Sigmoid colon (tissue), 7 donors: ENCODE results near the gene ELAPOR1. TPM values are rescaled to one million over a fixed set of nuclear protein-coding genes. Genes with fewer than 3 reads are reported as not detected.

Experiments used
- DNase-seq: peaks from one replicate; pipeline ENCODE4 v3.0.0-alpha.2; 2019
- H3K27ac ChIP-seq, 4 donors: fragments of 200-600 bp; sonication (generic); one replicate each; pipeline ENCODE4 v1.5.1; 2016 to 2019; ENCODE audit warnings: mild to moderate bottlenecking in 1 of 4
- H3K27me3 ChIP-seq, 3 donors: fragments of 200-600 bp; sonication (generic); one replicate each; pipeline ENCODE4 v1.5.1; 2019; ENCODE audit warnings: mild to moderate bottlenecking in 1 of 3
- H3K36me3 ChIP-seq, 4 donors: fragments of 200-600 bp; sonication (generic); one replicate each; pipeline ENCODE4 v1.5.1; 2016 to 2019
- H3K4me1 ChIP-seq, 4 donors: fragments of 200-600 bp; sonication (generic); one replicate each; pipeline ENCODE4 v1.5.1; 2017 to 2019
- H3K4me3 ChIP-seq, 4 donors: fragments of 200-600 bp; sonication (generic); one replicate each; pipeline ENCODE4 v1.5.1; 2017 to 2019; ENCODE audit warnings: mild to moderate bottlenecking in 2 of 4, moderate library complexity in 1 of 4
- H3K9me3 ChIP-seq, 4 donors: fragments of 200-600 bp in 3 of 4; sonication (generic) in 3 of 4; one replicate each; pipeline versions ENCODE4 v1.5.1 to v1.6.1; 2013 to 2019
- CTCF ChIP-seq, 4 experiments: fragments of 450-650 bp in 3 of 4; fragments of 200-600 bp in 1 of 4; IDR thresholded peaks; one replicate each; pipeline ENCODE4 v1.5.1; 2016 to 2019; ENCODE audit warnings: antibody characterized with exemption in 4 of 4, mild to moderate bottlenecking in 3 of 4, moderate library complexity in 2 of 4
- EP300 ChIP-seq, 4 donors: sonication (generic); formaldehyde crosslinking; IDR thresholded peaks; one replicate each; pipeline ENCODE4 v1.6.1; 2017; ENCODE audit warnings: antibody characterized with exemption in 4 of 4
- POLR2A ChIP-seq, 2 donors: fragments of 450-650 bp; IDR thresholded peaks; one replicate each; pipeline ENCODE4 v1.6.1; 2016; ENCODE audit warnings: antibody characterized with exemption in 2 of 2, mild to moderate bottlenecking in 2 of 2, moderate library complexity in 2 of 2
- POLR2AphosphoS5 ChIP-seq, 4 donors: sonication (generic); formaldehyde crosslinking; IDR thresholded peaks; one replicate each; pipeline ENCODE4 v1.6.1; 2017; ENCODE audit warnings: antibody characterized with exemption in 4 of 4
- WGBS, 2 donors: extraction: QIAGEN DNeasy Blood & Tissue Kit; methylation state at CpG; one replicate each; pipeline ENCODE4 v1.1.7; 2013; 5-methylcytosine and 5-hydroxymethylcytosine counted together
- intact Hi-C: fragments of 100-400 bp; cut with DNase I; formaldehyde crosslinking; loops from one replicate; pipeline ENCODE4 v1.15.1; 2023
- polyA plus RNA-seq, 3 donors: library from polyadenylated mRNA; stranded (reverse); fragments of 200-250 nt; gene quantifications; one replicate each; pipeline ENCODE4 v1.2.3, GENCODE V29; 2013
- total RNA-seq, 4 donors: library from RNA; depleted of rRNA; stranded (reverse); fragments of >200 nt; gene quantifications; one replicate each; pipeline ENCODE4 v1.1.0, GENCODE V29; 2016
- donor health status: healthy with polysubstance abuse.
- donor health status: Bipolar disorder and iron deficiency.
- donor health status: healthy.

The ELAPOR1 gene
- total and polyA plus RNA-seq, 7 donors: 0.33 to 20.7 (median 0.71) TPM

GRCh38 chr1:109131800-109132199, 17.9 kb downstream of the ELAPOR1 start:
- H3K4me1 ChIP-seq: no peaks in the 10 kb centered on the region
- no peaks in the 10 kb centered on the region for H3K9me3 ChIP-seq
- intact Hi-C loops: no loop called here
- TF ChIP-seq POLR2AphosphoS5 (IDR thresholded peaks at IDR 0.05): no peak
- TF ChIP-seq POLR2A (IDR thresholded peaks at IDR 0.05): no peak
- no peak for TF ChIP-seq CTCF (IDR thresholded peaks at IDR 0.05)
- no peak for TF ChIP-seq EP300 (IDR thresholded peaks at IDR 0.05)
- no peak overlapping the region for H3K4me3 ChIP-seq
- no peak overlapping the region for H3K27ac ChIP-seq
- no peaks in the 10 kb centered on the region for H3K27me3 ChIP-seq
- no peaks in the 10 kb centered on the region for H3K36me3 ChIP-seq
- no peak for DNase-seq

GRCh38 chr1:109133002-109133706, 19.2 kb downstream of the ELAPOR1 start:
- H3K27me3 ChIP-seq: no peaks in the 10 kb centered on the region
- no peaks in the 10 kb centered on the region for H3K36me3 ChIP-seq
- no peak overlapping the region for H3K27ac ChIP-seq
- WGBS, 2 donors: 54 to 80% methylated on average over 4 of the region's 4 CpGs
- intact Hi-C loops: no loop called here
- H3K4me1 ChIP-seq: no peaks in the 10 kb centered on the region
- no peak for DNase-seq
- no peak overlapping the region for H3K4me3 ChIP-seq
- TF ChIP-seq CTCF (IDR thresholded peaks at IDR 0.05) (no peak), EP300 (IDR thresholded peaks at IDR 0.05) (no peak), POLR2A (IDR thresholded peaks at IDR 0.05) (no peak), POLR2AphosphoS5 (IDR thresholded peaks at IDR 0.05) (no peak)
- no peaks in the 10 kb centered on the region for H3K9me3 ChIP-seq

GRCh38 chr1:109133815-109134214, 19.9 kb downstream of the ELAPOR1 start:
- DNase-seq: no peak
- Histone ChIP-seq H3K4me1 (no peaks in the 10 kb centered on the region), H3K27me3 (no peaks in the 10 kb centered on the region), H3K4me3 (no peak overlapping the region), H3K9me3 (no peaks in the 10 kb centered on the region), H3K27ac (no peak overlapping the region), H3K36me3 (no peaks in the 10 kb centered on the region)
- no peak for TF ChIP-seq POLR2A (IDR thresholded peaks at IDR 0.05)
- TF ChIP-seq POLR2AphosphoS5 (IDR thresholded peaks at IDR 0.05): no peak
- no peak for TF ChIP-seq CTCF (IDR thresholded peaks at IDR 0.05)
- TF ChIP-seq EP300 (IDR thresholded peaks at IDR 0.05): no peak
- intact Hi-C loops: no loop called here
- WGBS, 2 donors: 18 to 32% methylated on average over 2 of the region's 2 CpGs

- 10 to 30% methylated on average over 7 of the region's 7 CpGs for WGBS, 2 donors
- intact Hi-C loops: no loop called here
- Histone ChIP-seq H3K27ac (no peak overlapping the region), H3K27me3 (no peaks in the 10 kb centered on the region), H3K4me3 (no peak overlapping the region), H3K9me3 (no peaks in the 10 kb centered on the region), H3K36me3 (no peaks in the 10 kb centered on the region), H3K4me1 (no peaks in the 10 kb centered on the region)
- DNase-seq: no peak
- TF ChIP-seq CTCF (IDR thresholded peaks at IDR 0.05): no peak
Measured at GRCh38 chr1:109134423-109134822, 20.5 kb downstream of the ELAPOR1 start.

- whole genome bisulfite sequencing, 2 donors: 61 to 85% methylated on average over 3 of the region's 3 CpGs
- Histone ChIP-seq H3K9me3 (no peaks in the 10 kb centered on the region), H3K27me3 (no peaks in the 10 kb centered on the region), H3K27ac (no peak overlapping the region), H3K36me3 (no peaks in the 10 kb centered on the region), H3K4me1 (no peaks in the 10 kb centered on the region), H3K4me3 (no peak overlapping the region)
- intact Hi-C loops: no loop called here
- no peak for DNase-seq
- TF ChIP-seq CTCF (IDR thresholded peaks at IDR 0.05) (no peak), POLR2AphosphoS5 (IDR thresholded peaks at IDR 0.05) (no peak), POLR2A (IDR thresholded peaks at IDR 0.05) (no peak), EP300 (IDR thresholded peaks at IDR 0.05) (no peak)
Measured at GRCh38 chr1:109135940-109136339, 22.0 kb downstream of the ELAPOR1 start.
